HG03565 (cell line): ENCODE data around the gene HSBP1.

Experiments used
- ATAC-seq: cut with Tn5 transposase; IDR thresholded peaks from one replicate; pipeline ENCODE4 v1.9.1; 2021; ENCODE audit warnings: mild to moderate bottlenecking, moderate library complexity; ENCODE audit not compliant: unreplicated experiment

HSBP1 gene

DNA sequence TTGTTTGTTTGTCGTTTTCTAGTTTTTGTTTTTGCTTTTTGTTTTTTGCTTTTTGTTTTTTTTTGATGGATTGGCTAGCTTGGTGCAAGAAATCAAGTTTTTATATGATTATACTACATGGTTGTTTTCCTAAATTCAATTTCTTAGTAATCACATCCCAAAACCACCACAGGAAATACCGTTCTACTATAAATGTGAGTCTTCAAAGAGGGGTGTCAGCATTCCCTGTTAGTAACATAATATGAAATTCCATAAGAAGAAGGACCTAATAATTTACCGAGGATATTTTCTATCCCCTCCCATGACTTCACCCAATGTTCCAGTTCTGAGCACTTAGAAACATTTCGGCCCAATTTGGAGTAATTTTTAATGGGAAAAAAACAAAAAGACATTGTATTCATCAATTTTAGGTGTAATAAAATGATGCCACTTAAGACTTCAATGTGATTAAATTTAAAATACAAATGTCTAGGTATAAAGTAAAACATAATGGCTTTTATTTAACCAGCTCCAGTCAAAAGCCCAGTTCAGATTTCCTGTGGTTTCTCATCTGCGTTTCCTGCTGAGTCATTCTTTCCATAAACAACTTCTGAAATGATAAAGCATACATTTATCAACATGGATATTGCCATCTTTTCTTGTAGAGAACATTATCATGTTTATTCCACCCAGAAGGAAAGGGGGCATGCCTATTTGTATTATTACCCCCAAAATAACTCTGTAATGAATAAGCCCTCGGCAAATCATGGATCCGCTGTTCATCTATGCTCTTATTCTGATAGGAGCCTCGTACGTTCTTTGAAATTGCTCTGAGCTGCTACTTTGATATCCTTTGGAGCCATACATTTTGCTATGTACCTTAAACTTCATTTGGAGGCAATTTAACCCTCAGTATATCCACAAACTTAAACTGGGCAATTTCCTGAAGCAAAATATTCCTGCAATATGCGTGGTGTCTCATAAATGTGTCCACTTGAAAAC is 28.1 kb downstream of the HSBP1 start:
- no peak for ATAC-seq

DNA sequence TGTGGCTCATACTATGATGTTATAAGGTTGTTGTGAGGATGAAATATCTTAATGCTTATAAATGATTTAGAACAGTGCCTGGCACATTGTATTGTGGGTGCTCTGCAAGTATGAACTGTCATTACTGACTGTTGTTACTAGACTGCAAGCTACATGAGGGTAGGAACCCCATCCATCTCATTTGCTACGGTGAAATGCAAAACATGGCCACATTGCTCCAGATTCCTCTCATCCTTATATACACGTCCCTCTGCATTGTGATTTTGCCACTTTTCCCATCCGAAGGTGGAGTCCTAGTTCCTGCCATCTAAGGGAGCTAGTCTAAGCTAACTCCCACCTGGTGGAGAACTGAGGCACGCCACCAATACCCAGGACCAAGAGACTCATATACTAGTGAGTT is 29.8 kb downstream of the HSBP1 start:
- ATAC-seq: no peak

DNA sequence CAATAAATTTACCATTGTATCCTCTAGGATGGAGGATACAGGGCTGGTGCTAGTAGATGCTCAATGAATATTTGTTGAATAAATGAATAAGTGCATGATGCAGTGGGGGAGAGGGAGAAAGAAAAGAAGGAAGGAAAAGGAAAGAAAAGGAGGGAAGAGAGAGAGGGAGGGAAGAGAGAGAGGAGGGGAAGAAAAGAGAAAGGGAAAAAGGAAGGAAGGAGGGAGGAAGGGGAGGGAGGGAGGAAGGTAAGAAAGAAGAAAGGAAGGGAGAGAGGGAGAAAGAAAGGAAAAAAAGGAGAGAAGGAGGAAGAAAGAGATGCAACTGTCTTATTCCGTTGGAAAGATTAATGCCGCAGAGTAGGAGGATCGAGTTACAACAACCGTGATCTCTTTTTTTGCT is 30.4 kb downstream of the HSBP1 start:
- ATAC-seq: no peak

DNA sequence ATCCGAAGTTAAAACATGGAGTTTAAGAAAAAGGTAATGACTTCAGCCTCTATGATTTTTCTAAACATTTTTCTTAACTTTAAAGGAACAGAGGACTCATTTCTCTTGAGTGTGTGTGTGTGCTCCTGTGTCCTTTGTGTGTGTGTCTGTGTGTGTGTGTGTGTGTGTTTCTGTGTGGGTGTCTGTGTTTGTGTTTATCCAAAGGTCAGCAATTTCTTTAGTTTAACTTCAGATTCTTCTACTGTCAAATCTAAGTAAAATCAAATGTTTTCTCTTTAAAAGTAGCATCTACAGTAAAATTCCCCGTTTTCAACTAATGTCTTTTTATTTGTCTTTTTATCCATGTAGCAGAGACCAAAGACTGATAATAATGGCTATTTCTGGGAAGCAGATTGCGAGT is 31.8 kb downstream of the HSBP1 start:
- no peak for ATAC-seq

DNA sequence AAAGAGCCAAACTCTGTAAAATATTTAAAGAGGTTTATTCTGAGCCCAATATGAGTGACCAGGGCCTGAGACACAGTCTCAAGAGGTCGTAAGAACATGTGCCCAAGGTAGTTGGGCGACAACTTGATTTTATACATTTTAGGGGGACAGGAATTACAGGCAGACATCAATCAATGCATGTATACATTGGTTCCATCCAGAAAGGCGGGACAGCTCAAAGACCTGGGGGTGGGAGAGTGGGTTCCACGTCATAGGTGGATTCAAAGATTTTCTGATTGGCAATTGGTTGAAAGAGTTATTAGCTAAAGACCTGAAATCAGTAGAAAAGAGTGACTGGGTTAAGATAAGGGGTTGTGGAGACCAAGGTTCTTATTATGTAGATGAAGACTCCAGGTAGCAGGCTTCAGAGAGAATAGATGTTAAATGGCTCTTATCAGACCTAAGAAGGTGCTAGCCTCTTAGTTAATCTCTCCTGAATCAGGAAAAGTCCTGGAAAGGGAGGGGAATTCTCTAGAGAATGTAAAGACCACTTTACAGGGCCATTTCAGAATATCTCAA is 32.4 kb downstream of the HSBP1 start:
- no peak for ATAC-seq

DNA sequence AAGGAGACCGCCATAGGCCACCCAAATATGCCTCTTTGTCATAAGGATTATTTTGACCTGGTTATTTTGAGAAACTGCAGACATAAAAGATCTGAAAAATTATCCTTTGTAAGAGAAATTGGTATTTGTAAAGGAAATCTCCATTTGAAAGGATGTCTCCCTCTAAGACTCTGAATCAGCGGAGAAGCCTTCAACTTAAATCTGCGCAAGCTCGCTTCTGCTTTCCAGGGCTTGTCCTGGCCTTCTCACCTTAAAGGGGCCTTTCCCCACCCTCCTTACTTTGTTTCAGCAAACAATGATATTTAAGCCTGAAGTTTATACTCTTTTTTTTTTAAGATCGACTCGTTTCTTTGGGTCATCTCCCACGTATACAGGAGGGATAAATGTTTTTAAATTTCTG is 34.5 kb downstream of the HSBP1 start:
- no peak for ATAC-seq

DNA sequence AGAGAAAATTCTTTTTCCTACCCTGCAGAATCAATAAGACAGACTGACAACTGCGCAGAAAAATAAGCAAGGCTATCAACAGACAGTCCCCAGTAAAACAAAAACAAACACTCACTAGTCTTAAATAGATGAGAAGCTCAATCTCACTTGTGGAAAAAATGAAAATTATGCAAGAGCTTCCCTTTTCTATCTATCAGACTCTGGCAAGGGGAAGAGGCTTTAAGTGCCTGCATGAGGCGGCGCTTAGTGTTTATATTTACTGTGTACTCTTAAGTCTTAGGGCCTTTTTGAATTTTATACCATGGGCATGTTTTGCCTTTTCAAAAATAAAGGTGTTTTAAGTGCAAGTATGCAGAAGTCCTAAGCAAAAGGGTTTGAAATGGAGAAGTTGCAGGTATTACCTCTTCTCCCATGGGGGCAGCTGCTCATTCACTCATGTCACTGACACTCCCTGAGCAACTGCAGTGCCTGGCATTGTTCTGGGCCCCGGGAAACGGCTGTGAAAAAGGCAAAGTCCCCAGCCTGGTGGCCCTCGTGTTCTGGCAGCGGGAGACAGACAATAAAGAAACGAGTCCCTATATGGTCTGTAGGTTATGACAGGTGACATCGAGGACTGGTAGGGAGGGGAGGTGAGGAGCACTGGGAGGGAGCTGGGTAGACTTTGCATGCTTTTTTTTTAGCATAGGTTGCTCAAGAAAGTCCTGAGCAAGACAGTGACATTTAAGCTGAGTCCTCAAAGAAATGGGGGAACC is 35.2 kb downstream of the HSBP1 start:
- ATAC-seq: no peak

DNA sequence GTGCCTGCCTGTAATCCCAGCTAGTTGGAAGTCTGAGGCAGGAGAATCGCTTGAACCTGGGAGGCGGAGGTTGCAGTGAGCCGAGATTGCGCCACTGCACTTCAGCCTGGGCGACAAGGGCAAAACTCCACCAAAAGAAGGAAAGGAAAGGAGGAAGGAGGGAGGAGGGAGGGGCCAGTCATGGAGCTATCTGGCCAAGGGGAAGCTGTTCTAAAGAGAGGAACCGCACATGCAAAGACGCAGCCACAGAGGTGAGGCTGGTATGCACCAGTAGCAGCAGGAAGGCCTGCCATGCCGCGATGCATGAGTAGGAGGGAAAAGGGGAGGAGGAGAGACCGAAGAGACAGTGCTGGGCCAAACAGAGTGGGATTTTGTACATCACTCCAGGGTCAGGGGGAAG is 35.9 kb downstream of the HSBP1 start:
- ATAC-seq: no peak

DNA sequence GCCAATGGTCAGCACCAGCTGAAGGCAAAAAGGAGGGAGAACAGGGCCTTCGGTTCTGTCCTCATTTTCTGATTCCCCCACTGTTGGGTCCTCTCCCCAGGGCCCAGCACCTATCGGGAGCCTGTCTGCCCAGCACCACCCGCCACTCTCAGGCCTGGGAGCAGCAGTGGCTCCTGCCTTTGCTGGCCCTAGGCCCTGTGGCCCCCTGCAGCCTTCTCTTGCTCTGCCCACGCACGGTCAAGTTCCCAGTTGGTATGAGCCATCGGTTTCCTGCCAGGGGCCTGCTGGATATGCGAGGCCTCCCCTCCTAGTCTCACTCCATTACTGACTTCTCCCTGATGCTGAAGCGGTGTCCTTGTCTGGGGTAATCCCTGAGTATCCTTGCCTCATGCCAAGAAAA is 37.5 kb downstream of the HSBP1 start:
- ATAC-seq: no peak

DNA sequence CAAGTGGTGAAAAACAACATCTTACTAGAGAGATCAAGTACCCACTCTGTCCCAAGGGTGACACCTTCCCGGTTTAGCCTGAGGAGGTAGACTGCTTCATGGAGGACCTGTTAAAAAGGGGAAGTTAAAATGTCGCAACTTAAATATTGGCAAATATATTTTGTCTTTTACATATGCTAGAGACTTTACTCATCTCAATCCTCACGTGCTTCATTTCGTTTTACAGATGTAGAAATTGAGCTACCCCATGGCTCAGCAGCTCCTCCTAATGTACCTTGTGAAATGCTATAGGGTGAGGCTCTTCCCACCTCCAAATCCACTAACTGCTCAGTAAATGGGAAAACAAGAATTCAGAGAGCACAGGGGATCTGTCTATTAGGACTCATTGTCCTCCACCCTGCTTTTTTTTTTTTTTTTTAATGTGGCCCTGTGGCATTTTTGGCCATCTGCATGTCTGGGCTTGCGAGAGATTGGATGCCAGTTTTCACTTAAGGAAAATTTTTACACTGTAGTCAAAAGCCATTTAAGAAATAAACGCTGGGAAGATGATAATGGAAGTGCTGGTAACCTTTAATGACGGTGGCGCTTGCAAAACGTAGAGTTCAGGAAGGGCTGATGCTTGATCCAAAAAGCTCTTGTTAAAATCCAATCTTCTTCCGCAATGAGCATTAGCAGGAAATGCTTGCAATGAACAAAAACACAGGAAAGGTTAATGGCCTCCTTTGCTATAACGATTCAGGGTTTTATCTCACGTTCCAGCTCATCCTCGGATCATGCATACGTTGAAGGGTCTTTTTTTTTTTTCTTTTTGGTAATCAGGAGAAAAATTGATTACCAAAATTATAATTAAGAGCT is 39.8 kb downstream of the HSBP1 start:
- no peak for ATAC-seq

DNA sequence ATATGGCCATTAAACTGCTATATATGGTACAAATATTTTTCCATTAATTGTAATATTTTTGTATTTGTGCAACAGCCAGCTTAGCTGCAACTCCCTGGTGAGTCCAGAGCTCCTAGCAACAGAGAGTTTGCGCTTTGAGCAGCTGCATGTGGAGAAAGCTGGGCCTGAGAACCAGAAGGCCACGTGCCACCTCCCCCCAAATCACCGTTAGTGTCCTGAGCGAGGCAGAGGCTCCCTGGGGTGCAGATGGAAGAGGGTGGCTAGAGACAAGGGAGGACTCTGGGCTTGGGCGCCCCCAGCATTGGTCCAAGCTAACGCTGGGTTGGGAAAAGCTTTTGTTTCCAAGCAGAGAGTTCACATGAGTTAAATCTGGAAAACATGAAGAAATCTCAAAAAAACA is 41.6 kb downstream of the HSBP1 start:
- ATAC-seq: no peak

DNA sequence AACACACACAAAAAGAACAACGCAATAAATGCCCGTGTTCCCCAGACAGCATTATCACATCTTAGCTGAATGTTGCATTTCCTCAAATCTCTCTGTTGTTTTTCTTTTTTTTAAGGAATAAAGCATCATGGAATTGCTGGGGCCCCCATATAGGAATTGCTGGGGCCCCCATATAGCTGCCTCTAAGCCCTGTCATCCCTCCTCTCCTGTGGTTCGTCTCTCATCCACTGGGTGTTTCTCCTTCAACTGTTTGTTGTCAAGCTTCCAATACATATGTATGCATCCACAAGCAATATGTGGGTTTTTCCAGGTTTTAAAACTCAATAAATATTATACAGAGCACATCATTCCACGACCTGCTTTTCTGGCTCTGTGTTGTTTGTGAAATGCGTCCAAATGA is 43.2 kb downstream of the HSBP1 start:
- ATAC-seq: no peak

DNA sequence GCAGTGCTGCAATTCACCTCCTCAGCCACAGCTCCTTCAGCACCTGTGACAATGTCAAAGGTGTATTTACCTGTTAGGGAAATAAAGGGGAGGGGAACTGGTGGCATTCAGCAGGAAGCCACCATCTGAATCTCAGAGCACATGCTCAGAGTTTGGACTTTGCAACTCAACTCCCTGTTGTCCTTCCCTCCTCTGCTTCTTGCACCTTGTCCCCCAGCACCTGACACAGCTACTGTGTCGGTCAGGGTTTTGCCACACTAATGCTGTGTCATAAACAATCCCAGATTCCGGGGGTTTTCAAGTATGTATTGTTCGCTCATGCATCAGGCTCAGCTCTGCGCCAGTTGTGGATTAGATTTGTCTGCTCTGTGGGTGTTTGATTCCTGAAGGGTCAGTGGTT is 43.7 kb downstream of the HSBP1 start:
- no peak for ATAC-seq

DNA sequence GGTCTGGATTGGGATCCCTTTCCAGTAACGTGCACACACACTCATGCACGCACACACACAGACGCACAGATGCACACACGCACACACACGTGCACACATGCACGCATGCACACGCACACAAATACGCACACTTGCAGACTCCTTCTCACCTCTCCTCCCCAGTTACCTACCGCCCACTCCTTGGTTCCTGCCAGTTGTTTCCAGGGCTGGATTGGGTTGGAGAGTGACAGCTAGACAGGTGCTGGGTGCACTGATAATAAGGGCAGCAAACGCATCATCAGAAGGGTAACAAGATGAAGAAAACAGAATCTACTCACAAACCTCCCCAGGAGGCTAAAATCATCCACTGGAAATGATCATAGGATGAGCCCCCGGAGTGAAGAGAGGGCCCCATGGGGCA is 45.0 kb downstream of the HSBP1 start:
- no peak for ATAC-seq

DNA sequence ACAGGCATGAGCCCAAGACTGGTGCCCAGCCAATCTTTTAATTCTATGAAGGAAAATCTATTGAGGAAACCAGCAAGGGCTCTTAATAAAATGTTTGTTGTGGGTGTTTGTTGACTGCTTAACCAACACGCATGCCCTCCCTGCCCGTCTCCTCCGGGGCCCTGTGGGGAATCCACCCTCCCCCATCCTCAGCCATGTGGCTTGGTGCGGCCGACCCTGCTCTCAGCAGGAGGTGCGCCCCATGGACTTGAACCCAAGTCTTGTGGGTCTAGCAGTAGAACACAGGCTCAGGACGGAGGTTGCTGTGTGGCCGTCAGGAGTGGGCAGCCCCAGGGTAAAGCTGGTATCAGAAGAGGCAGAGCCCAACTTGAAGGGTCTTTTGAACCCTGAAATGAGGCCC is 46.1 kb downstream of the HSBP1 start:
- no peak for ATAC-seq

DNA sequence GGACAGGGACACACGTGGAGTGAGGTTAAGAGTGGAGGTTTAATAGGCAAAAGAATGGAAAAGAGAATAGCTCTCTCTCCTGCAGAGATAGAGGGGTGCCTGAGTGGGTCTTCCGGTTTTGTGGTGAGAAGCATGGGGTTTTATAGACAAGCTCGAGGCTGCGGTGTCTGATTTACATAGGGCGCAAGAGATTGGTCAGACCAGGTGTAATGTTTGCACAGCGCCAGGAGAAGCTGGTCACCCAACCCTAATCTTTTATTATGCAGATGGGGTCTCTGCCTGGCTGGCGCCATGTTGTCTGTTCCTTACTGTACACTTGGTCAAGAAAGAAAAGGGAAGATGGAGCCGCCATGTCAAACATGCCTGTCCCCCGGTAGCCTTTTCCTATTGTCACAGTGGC is 46.6 kb downstream of the HSBP1 start:
- ATAC-seq: no peak

DNA sequence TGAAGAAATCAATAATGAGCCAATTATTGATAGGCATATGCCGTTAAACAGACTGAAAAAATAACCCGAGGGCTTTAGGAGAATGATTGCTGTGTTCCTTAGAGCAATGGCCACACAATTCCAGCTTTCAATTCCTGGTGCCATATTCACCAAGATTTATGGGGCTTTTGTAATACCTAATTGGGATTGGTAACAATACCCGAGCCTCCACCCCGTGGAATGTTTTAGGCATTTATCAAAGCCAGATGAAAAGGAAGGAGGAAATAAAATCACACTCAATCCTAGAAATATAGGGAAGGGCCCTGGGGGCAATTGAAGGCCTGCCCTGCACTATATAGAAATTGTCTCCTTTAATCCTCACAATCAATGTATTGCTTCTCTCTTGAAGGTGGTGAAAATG is 49.0 kb downstream of the HSBP1 start:
- no peak for ATAC-seq

DNA sequence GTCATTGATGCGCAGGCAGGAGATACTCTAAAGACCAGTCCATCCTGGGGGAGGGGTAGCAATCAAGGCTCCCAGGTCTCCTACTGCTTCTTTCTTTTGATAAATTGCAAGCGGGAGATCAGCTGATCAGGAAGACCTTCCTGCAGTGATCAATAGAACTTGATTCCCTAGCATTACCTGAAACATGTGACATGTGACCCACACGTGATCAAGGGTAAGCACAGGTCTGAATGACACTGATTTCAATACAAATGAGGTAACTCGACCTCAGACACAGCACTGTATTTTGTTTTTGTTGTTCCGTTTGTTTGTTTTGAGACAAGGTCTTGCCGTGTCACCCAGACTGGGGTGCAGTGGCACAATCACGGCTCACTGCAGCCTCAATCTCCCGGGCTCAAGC is 51.5 kb downstream of the HSBP1 start:
- no peak for ATAC-seq

DNA sequence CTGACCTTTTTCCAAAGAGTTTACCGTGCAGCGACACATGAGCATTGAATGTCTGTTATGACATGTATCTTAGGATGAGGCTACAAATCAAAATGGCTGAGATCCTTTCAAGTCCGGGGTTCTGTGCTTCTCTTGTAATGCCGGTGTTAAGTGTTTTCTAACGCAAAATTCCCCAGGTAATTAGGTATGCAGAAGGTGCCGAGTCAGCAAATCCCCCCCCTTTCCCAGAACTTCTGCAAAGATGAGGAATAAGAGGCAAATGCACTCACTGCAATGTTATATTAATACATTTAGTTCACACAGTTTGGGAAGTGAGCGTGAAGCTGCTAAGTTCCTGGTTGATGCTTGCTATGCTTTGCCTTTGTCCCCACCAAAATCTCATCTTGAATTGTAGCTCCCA is 54.9 kb downstream of the HSBP1 start:
- no peak for ATAC-seq

DNA sequence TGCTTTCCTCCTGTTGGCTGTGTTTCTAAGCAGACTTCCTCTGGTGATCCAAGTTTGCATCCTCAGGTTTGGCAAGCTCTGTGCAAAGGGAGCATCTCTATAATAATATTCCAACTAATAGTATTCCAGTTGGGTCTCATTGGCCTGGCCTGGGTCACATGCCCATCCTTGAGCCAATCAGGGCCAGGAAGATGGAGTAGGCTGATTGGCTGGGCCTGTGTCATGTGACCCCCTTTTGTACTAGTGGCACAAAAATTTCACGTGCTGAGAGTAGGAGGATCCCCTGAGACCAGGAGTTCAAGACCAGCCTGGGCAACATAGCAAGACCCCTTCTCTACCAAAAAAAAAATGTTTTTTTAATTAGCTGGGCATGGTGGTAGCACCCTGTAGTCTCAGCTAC is 55.9 kb downstream of the HSBP1 start:
- ATAC-seq: no peak
